Activated naive CD4-positive, alpha-beta T cell treated with anti-CD3 and anti-CD28 coated beads, Interleukin-2, amount 10 ng/mL, durations not matched to agents 7 days and 5 days (primary cell): ENCODE results near the gene NT5C.

Experiments used
- CTCF ChIA-PET: fragments of 350-600 bp; sonication (Branson Sonifier 250); formaldehyde crosslinking; loops from one replicate; lab custom pipeline; 2021; ENCODE audit warnings: antibody characterized with exemption; lab: Charles Lee
- DNase-seq: peaks from one replicate; pipeline ENCODE4 v3.0.0-alpha.2; 2020
- H3K27ac Mint-ChIP-seq: one replicate; pipeline ENCODE4 v1.8.0; 2021; ENCODE audit warnings: mild to moderate bottlenecking, moderate library complexity, mixed read lengths
- H3K27me3 Mint-ChIP-seq: one replicate; pipeline ENCODE4 v1.8.0; 2021; ENCODE audit warnings: mild to moderate bottlenecking, mixed read lengths
- H3K36me3 Mint-ChIP-seq: one replicate; pipeline ENCODE4 v1.8.0; 2021; ENCODE audit warnings: mixed read lengths
- H3K4me1 Mint-ChIP-seq: one replicate; pipeline ENCODE4 v1.8.0; 2021; ENCODE audit warnings: mixed read lengths
- H3K4me3 Mint-ChIP-seq: one replicate; pipeline ENCODE4 v1.8.0; 2021; ENCODE audit warnings: mild to moderate bottlenecking, moderate library complexity, mixed read lengths
- H3K9me3 Mint-ChIP-seq: one replicate; pipeline ENCODE4 v1.8.0; 2021; ENCODE audit warnings: mixed read lengths

NT5C gene

DNA sequence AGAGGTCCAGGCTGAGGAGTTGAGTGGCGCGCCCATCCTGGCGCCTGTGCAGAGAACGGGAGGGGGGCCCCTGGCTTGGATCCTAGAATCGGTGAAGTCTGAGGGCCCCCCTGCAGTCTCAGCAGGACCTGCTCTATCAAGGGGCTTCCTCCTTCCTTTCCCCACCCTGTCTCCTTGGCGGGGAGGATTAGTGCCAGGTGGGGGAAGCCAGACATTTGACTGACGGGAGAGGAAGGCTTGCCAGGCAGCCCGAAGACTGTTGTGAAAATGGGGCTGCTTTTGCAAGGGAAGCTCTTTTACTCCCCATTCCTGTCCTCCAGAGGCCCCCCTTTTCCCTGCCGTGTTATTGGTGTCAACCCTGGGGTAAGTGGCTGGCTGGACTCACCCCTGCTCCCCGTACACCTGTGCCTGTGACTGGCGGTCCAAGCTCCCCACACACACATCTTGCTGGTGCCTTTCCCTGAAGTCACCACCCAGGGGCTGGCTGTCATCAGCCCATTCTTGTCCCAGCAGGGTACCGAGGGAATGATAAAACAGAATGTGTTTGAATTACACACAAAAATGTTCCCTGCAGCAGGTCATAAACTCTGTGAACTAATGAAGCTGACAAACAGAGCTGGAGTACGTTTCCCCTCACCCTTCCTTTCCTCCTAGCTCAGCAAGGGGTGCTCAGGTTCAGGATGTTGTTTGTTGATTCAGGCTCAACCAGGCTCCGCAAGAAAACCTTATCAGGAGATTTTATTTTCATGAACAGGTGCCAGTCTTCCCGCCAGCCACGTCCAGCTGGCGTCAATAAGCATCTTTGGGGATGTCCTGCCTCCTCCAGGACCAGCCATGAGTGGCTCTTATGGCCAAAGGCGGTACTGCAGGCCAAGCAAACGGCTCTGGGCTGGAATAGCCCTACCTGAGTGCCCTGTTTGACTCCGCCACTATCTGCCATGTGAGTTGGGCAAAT lies 26.1 kb downstream of the NT5C start:
- no peak overlapping the region for H3K27ac Mint-ChIP-seq
- peaks cover under 1% of the 10 kb centered on the region for H3K36me3 Mint-ChIP-seq
- CTCF ChIA-PET, result interaction anchor here (0.7 to 2.6 kb wide), 16 partner anchors 8 to 847 kb away, joined by 3 to 12 read pairs (median 4); partner anchors contain the start of genes MRPL58, NT5C and SLC16A5
- peaks cover 15% of the 10 kb centered on the region for H3K4me1 Mint-ChIP-seq
- H3K27me3 Mint-ChIP-seq, result peaks cover 30% of the 10 kb centered on the region
- H3K9me3 Mint-ChIP-seq, result no peaks in the 10 kb centered on the region
- DNase-seq, result peak; percentile 54
- H3K4me3 Mint-ChIP-seq, result no peak overlapping the region

DNA sequence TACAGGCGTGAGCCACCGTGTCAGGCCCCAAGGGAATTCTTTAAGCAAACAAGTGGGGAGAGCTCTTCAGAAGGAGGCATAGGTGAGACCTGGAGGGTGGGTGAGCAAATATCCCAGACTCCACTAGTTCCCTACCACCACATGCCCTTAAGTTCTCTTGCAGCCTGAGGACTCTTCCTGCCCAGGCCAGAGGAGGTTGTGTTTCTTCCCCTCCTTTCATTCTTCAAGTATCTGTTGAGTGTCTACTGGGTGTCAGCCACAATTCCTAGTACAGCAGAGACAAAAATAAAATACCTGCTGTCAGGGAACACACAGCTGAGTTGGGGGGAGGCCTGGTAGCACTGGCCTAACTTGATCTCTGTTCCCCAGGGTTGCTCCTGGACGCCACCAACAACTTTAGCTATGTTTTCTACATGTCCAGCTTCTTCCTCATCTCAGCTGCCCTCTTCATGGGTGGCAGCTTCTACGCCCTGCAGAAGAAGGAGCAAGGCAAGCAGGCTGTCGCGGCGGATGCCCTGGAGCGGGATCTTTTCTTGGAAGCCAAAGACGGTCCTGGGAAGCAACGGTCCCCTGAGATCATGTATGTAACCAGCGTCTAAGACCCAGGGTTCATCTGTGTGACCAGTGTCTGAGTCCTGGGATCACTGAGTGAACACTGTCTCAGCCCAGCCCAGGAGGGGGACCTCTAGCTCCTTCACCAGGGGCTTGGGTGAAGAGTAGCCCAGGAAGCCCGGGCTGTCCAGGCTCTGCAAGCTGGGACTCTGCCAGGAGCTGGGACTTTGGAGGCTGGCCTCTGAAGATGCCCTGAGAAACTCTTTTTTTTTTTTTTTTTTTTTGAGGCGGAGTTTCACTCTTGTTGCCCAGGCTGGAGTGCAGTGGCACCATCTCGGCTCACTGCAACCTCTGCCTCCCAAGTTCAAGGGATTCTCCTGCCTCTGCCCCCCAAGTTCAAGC lies 27.7 kb downstream of the NT5C start:
- Mint-ChIP-seq H3K27ac (no peak overlapping the region), H3K9me3 (no peaks in the 10 kb centered on the region), H3K4me1 (peaks cover 7% of the 10 kb centered on the region), H3K36me3 (no peaks in the 10 kb centered on the region), H3K4me3 (no peak overlapping the region), H3K27me3 (peaks cover 27% of the 10 kb centered on the region)
- CTCF ChIA-PET, result interaction anchor here (0.6 to 2.6 kb wide), 12 partner anchors 9 to 318 kb away, joined by 3 to 11 read pairs (median 4); partner anchors contain the start of gene NT5C
- DNase-seq, result no peak

DNA sequence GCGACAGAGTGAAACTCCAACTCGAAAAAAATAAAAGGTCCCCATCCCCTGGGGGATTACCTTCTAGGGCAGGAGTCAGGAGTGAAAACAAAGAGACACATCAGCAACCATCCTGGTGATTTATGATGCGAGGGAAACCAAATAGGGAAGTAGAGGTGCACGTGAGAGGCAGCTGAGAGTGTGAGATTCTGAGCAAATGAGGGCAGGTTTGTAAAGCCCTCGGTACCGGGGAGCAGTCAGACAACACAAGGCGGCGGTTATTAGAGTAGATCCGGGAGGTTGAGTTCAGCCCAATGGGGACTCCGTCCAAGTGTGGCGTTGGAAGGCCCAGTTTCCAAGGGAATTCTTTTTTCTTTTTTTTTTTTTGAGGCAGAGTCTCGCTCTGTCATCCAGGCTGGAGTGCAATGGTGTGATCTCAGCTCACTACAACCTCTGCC lies 29.1 kb downstream of the NT5C start:
- H3K4me1 Mint-ChIP-seq, result no peaks in the 10 kb centered on the region
- DNase-seq, result no peak
- CTCF ChIA-PET, result no interaction called here
- no peak overlapping the region for H3K4me3 Mint-ChIP-seq
- H3K27me3 Mint-ChIP-seq, result peaks cover 22% of the 10 kb centered on the region
- no peak overlapping the region for H3K27ac Mint-ChIP-seq
- no peaks in the 10 kb centered on the region for H3K9me3 Mint-ChIP-seq
- peaks cover 2% of the 10 kb centered on the region for H3K36me3 Mint-ChIP-seq

DNA sequence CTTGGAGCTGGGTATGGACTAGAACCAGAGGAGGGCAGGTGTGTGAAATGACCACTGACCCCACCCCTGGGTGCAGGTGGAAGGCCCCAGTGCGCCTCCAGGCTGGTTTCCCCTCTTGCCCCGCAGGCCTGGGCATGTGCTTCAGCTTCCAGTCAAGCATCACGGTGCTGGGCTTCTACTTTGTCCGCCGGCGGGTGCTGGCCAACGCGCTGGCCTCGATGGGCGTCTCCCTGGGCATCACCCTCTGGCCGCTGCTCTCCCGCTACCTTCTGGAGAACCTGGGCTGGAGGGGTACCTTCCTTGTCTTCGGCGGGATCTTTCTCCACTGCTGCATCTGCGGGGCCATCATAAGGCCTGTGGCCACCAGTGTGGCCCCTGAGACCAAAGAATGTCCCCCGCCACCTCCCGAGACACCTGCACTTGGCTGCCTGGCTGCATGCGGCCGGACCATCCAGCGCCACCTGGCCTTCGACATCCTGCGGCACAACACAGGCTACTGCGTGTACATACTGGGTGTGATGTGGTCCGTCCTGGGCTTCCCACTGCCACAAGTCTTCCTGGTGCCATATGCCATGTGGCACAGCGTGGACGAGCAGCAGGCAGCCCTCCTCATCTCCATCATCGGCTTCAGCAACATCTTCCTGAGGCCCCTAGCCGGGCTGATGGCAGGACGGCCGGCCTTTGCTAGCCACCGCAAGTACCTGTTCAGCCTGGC lies 31.5 kb downstream of the NT5C start:
- Mint-ChIP-seq H3K4me3 (no peak overlapping the region), H3K4me1 (peaks cover 5% of the 10 kb centered on the region), H3K27me3 (peaks cover 18% of the 10 kb centered on the region), H3K27ac (no peak overlapping the region), H3K36me3 (peaks cover 2% of the 10 kb centered on the region), H3K9me3 (no peaks in the 10 kb centered on the region)
- DNase-seq, result no peak
- CTCF ChIA-PET, result interaction anchor here (1.2 kb wide), 1 partner anchor 14 kb away, joined by 4 read pairs; no protein-coding TSS in a partner anchor

DNA sequence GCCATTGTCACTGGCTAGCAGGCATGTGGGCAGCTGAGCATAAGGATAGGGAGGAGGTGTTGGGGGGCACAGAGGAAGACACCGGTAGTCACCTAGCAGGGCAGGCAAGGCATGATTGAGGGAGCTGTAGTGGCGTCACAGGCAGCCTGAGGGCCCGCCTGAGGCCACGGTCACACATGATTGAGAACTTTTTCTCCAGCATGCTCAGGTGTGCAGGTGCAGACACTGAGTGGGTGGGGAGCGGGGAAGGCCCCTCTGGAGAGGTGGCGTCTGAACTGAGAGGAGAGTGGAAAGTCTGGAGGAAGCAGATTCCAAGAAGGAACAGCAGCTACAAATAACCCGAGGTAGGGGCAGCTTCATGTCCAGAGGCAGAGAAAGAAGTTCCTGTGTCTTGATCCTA lies 32.7 kb downstream of the NT5C start:
- Mint-ChIP-seq H3K4me3 (no peak overlapping the region), H3K27ac (no peak overlapping the region), H3K4me1 (peaks cover 5% of the 10 kb centered on the region), H3K36me3 (peaks cover 2% of the 10 kb centered on the region), H3K27me3 (peaks cover 16% of the 10 kb centered on the region), H3K9me3 (no peaks in the 10 kb centered on the region)
- CTCF ChIA-PET, result interaction anchor here (1.2 kb wide), 1 partner anchor 15 kb away, joined by 4 read pairs; no protein-coding TSS in a partner anchor
- DNase-seq, result no peak

DNA sequence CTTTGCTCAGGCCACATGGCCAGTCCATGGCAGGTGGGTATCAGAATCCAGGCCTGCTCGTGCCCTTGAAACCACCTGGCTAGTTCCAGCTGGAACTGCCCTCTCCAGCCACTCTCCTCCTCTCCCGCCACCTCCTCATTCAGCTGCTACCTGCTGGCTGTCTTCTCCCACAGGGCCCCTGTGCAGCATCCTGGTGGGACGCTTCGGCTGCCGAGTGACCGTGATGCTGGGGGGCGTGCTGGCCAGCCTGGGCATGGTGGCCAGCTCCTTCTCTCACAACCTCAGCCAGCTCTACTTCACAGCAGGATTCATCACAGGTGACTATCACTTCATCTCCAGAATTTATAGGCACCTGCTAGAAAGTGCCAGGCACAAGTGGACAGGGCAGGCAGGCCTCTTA lies 33.7 kb downstream of the NT5C start:
- H3K9me3 Mint-ChIP-seq, result no peaks in the 10 kb centered on the region
- peaks cover 2% of the 10 kb centered on the region for H3K36me3 Mint-ChIP-seq
- CTCF ChIA-PET, result interaction anchor here (0.8 kb wide), 1 partner anchor 8 kb away, joined by 3 read pairs; no protein-coding TSS in a partner anchor
- no peak overlapping the region for H3K27ac Mint-ChIP-seq
- peaks cover 5% of the 10 kb centered on the region for H3K4me1 Mint-ChIP-seq
- H3K4me3 Mint-ChIP-seq, result no peak overlapping the region
- DNase-seq, result no peak
- H3K27me3 Mint-ChIP-seq, result peaks cover 10% of the 10 kb centered on the region

DNA sequence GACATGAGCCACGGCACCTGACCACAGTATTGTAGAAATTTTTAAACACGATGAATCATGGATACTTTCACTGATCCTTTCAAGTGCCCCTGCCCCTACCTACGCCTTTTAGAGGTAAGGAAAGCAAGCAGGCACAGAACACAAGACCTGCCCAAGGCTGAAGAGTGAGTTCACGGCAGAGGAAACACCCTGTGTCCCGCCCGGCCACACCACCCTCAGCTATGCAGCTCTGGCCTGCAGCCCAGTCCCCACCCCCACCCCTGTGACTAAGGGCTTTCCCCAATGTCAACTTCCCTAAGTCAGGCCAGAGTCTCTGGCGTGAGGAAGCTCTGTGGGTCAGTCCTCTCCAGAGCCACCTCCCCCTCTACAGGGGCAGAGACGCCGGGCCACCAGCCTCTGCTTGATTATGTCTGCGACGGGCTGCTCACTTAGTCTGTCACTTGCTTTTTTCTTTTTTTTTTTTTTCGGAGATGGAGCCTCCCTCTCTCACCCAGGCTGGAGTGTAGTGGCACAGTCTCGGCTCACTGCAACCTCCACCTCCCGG lies 35.4 kb downstream of the NT5C start:
- DNase-seq, result no peak
- H3K4me1 Mint-ChIP-seq, result peaks cover 8% of the 10 kb centered on the region
- peaks cover 2% of the 10 kb centered on the region for H3K36me3 Mint-ChIP-seq
- H3K4me3 Mint-ChIP-seq, result no peak overlapping the region
- H3K9me3 Mint-ChIP-seq, result no peaks in the 10 kb centered on the region
- H3K27me3 Mint-ChIP-seq, result no peaks in the 10 kb centered on the region
- CTCF ChIA-PET, result no interaction called here
- no peak overlapping the region for H3K27ac Mint-ChIP-seq

DNA sequence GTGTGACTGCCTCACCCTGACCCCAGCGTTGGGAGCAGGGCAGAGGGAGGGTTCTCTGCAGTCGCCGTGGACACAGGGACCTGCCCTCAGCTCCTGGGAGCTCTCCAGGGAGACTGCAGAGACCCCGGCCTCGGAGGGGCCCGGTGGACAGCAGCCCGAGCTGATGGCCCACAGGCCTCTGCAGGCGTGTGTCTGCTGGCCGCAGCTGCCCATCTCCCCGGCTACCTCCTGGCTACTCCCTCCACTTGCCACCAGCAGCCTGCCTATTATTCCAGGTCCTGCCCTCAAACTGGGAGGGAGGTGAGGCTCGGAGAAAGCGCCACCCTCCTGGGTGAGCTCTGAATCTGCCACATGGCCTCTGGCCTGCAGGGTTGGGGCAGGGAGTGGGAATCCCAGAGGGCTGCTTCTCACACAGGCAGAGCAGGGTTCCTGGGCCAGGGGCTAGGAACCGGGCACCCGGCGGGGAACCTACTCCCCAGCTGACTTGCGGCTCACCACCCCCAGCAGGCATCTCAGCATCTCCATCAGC lies 36.6 kb downstream of the NT5C start:
- Mint-ChIP-seq H3K36me3 (peaks cover 2% of the 10 kb centered on the region), H3K4me1 (peaks cover 17% of the 10 kb centered on the region), H3K9me3 (no peaks in the 10 kb centered on the region), H3K27me3 (no peaks in the 10 kb centered on the region), H3K27ac (no peak overlapping the region), H3K4me3 (no peak overlapping the region)
- CTCF ChIA-PET, result interaction anchor here (1.1 to 1.7 kb wide), 3 partner anchors 10 to 134 kb away, joined by 3 to 6 read pairs (median 5); no protein-coding TSS in a partner anchor
- no peak for DNase-seq

DNA sequence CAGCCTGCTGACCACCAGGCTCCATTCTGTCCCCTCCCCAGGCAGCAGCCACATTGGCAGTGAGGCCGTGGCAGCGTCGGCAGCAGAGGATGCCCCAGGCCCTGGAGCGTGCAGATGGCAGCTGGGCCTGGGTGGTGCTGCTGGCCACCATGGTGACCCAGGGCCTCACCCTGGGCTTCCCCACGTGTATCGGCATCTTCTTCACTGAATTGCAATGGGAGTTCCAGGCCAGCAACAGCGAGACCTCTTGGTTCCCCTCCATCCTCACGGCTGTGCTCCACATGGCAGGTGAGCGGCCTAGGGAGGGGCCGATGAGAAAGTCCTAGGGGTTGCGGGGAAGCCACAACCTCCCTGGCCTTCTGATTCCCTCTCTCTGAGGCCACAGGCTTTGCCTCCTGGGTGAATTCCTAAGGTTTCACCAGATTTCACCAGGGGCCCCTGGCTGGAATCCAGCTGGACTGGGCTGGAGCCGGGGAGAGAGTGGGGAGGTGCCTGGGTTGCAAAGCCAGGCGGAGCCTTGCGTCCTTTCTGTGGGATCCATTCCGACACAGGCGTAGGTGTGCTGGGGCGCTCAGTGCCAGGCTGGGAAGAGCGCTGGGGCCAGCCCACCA lies 37.9 kb downstream of the NT5C start:
- Mint-ChIP-seq H3K27me3 (no peaks in the 10 kb centered on the region), H3K4me3 (no peak overlapping the region), H3K9me3 (no peaks in the 10 kb centered on the region), H3K4me1 (peaks cover 30% of the 10 kb centered on the region), H3K27ac (no peak overlapping the region), H3K36me3 (peaks cover 2% of the 10 kb centered on the region)
- DNase-seq, result no peak
- CTCF ChIA-PET, result interaction anchor here (1.6 to 1.7 kb wide), 2 partner anchors 11 to 133 kb away, joined by 5 to 6 read pairs; no protein-coding TSS in a partner anchor

DNA sequence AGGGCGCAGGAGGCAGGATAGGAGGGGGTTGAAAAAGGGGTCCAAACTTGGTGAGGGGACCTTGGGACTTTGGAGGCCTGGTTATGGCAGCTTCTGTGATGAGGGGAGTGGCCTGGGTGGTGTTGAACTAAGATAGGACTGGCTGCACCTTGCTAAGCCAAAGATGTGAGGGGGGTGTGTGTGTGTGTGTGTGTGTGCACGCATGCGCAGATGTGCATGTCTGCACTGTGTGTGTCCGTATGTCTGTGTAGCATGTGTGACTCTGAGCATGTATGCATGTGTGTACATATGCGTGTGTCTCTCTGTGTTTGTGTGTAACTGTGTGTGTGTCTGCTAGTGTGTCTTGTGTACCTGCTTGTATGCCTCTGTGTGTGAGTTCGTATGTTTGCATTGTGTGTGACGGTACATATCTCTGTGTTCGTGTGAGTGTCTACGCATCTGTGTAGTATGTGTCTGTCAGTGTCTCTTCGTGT lies 39.7 kb downstream of the NT5C start:
- Mint-ChIP-seq H3K27ac (no peak overlapping the region), H3K9me3 (no peaks in the 10 kb centered on the region), H3K27me3 (no peaks in the 10 kb centered on the region), H3K4me1 (peaks cover 39% of the 10 kb centered on the region), H3K36me3 (no peaks in the 10 kb centered on the region), H3K4me3 (no peak overlapping the region)
- CTCF ChIA-PET, result interaction anchor here (1.3 to 1.5 kb wide), 2 partner anchors 14 to 130 kb away, joined by 5 to 6 read pairs; no protein-coding TSS in a partner anchor
- DNase-seq, result no peak

DNA sequence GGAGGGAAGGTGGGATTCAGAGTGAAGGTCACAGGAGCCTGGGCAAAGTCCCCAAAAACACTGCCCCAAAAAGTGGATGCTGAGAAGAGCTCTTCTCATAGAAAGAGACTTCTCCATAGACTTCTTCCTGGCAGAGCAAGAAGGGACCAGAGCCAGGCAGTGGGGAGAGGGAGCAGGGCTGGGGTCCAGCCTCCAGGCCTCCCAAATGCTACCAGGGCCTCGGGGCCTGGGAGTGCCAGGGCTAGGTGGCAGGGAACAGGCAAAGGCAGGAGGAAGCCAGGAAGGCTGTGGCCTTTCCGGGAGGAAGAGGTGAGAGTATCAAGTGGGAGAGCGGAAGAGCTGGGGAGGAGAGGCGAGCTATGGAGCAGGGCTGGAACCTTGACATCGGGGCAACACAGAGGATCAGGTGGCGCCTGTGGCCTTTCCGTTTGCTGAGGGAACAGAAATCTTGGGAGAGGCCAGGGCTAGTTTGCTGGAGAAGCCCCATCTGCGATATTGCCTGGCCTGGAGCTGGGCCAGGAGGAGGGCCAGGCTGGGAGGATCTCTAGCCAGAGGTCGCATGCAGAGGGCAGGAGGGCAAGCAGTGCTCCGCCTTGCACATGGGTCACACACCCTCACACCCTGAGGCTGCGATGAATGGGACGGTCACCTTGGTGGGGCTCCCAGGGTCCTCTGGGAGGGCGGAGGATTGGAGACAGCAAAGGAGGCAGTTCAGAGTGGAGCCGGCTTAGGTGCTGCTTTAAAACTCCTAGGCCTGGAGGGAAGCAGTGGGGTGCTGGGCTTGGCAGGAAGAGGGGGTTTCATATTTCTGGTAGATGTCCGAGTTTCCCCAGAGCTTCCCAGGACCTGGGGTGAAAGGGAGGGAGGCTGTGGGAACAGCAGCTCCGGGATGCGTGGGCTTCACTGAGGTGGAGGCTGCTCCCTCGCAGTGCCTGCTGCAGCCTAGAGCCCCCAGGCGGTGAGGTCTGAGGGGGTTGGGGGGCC lies 40.4 kb downstream of the NT5C start:
- Mint-ChIP-seq H3K4me1 (peaks cover 45% of the 10 kb centered on the region), H3K9me3 (no peaks in the 10 kb centered on the region), H3K27me3 (no peaks in the 10 kb centered on the region), H3K27ac (no peak overlapping the region), H3K4me3 (no peak overlapping the region), H3K36me3 (no peaks in the 10 kb centered on the region)
- CTCF ChIA-PET, result interaction anchor here (1.3 to 1.5 kb wide), 3 partner anchors 15 to 129 kb away, joined by 3 to 6 read pairs (median 5); no protein-coding TSS in a partner anchor
- no peak for DNase-seq
